HEK293T (cell line): ENCODE measurements around the gene SNX14.

Experiments used
- ARNT ChIP-seq: fragments of 450-650 bp; IDR thresholded peaks from 2 replicates; pipeline ENCODE4 v1.6.1; 2017; ENCODE audit warnings: mild to moderate bottlenecking
- CTBP1 ChIP-seq: fragments of 450-650 bp; IDR thresholded peaks from 2 replicates; pipeline ENCODE4 v1.6.1; 2016; ENCODE audit warnings: borderline replicate concordance
- ELF4 ChIP-seq: fragments of 450-650 bp; IDR thresholded peaks from 2 replicates; pipeline ENCODE4 v1.6.1; 2017; ENCODE audit warnings: antibody characterized with exemption
- FOXA1 ChIP-seq: fragments of 450-650 bp; IDR thresholded peaks from 2 replicates; pipeline ENCODE4 v1.6.1; 2016; ENCODE audit warnings: mild to moderate bottlenecking
- FOXK2 ChIP-seq: fragments of 450-650 bp; IDR thresholded peaks from 2 replicates; pipeline ENCODE4 v1.6.1; 2016; ENCODE audit warnings: mild to moderate bottlenecking
- FOXM1 ChIP-seq: fragments of 450-650 bp; IDR thresholded peaks from 2 replicates; pipeline ENCODE4 v1.6.1; 2017; ENCODE audit warnings: mild to moderate bottlenecking, borderline replicate concordance
- LEF1 ChIP-seq: fragments of 450-650 bp; IDR thresholded peaks from 2 replicates; pipeline ENCODE4 v1.6.1; 2017; ENCODE audit warnings: mild to moderate bottlenecking, borderline replicate concordance
- NFRKB ChIP-seq: fragments of 450-650 bp; IDR thresholded peaks from 2 replicates; pipeline ENCODE4 v1.6.1; 2016; ENCODE audit warnings: mild to moderate bottlenecking, moderate library complexity
- PKNOX1 ChIP-seq: fragments of 450-650 bp; IDR thresholded peaks from 2 replicates; pipeline ENCODE4 v1.6.1; 2016
- SP1 ChIP-seq: fragments of 450-650 bp; IDR thresholded peaks from 2 replicates; pipeline ENCODE4 v1.6.1; 2017
- SUZ12 ChIP-seq: fragments of 450-650 bp; IDR thresholded peaks from 2 replicates; pipeline ENCODE4 v1.6.1; 2016; ENCODE audit warnings: mild to moderate bottlenecking
- TARDBP ChIP-seq: fragments of 450-650 bp; IDR thresholded peaks from 2 replicates; pipeline ENCODE4 v1.6.1; 2016
- ZNF384 ChIP-seq: fragments of 450-650 bp; IDR thresholded peaks from 2 replicates; pipeline ENCODE4 v1.6.1; 2016

- TF ChIP-seq ARNT (no peak), ZNF384 (no peak), CTBP1 (no peak), TARDBP (no peak), ELF4 (no peak), FOXA1 (no peak), SUZ12 (no peak), FOXM1 (no peak), LEF1 (no peak), SP1 (no peak), NFRKB (no peak), FOXK2 (no peak), PKNOX1 (no peak)
Measured at GRCh38 chr6:85556992-85557668, 36.5 kb downstream of the SNX14 start.
